Left cardiac atrium (tissue), 4 donors: ENCODE data around the gene HSP90AA1. TPM values are rescaled to one million over a fixed set of nuclear protein-coding genes. Genes with fewer than 3 reads are reported as not detected.
"Not testable (repeated sequence)": the region's sequence is repeated elsewhere in the genome, so short reads cannot be mapped to it uniquely, and the experiment has no call there.

Experiments used
- ATAC-seq, 2 donors: fragments of 200-7000 bp; cut with Tn5 transposase; one replicate each; pipeline ENCODE4 v1.9.1; 2020; ENCODE audit warnings: mild to moderate bottlenecking in 2 of 2, moderate library complexity in 2 of 2
- DNase-seq: peaks from one replicate; pipeline ENCODE4 v3.0.0-alpha.2; 2020
- intact Hi-C, 2 donors: fragments of 100-400 bp; cut with DNase I; formaldehyde crosslinking; loops; one replicate each; pipeline versions ENCODE4 v1.14.1 to v1.15.1; 2022 to 2023
- total RNA-seq, 2 donors: library from RNA; stranded (reverse); fragmentation: NEBNext Ultra II Directional; extraction: Animal tissue kit (Norgen Biotek cat#: 25700); gene quantifications; one replicate each; pipeline ENCODE4 v1.2.1, GENCODE V29; 2021
- donor health status: DM: no; HTN: yes; CAD: no.
- donor health status: DM: no; HTN: yes; CAD: no; lungs with severe emphysema.
- donor health status: DM: yes; HTN: yes; CAD: no.
- donor health status: Dilated cardiomyopathy.

The HSP90AA1 gene
- total RNA-seq, 2 donors from 2014 or later: 395 to 505 TPM

DNA sequence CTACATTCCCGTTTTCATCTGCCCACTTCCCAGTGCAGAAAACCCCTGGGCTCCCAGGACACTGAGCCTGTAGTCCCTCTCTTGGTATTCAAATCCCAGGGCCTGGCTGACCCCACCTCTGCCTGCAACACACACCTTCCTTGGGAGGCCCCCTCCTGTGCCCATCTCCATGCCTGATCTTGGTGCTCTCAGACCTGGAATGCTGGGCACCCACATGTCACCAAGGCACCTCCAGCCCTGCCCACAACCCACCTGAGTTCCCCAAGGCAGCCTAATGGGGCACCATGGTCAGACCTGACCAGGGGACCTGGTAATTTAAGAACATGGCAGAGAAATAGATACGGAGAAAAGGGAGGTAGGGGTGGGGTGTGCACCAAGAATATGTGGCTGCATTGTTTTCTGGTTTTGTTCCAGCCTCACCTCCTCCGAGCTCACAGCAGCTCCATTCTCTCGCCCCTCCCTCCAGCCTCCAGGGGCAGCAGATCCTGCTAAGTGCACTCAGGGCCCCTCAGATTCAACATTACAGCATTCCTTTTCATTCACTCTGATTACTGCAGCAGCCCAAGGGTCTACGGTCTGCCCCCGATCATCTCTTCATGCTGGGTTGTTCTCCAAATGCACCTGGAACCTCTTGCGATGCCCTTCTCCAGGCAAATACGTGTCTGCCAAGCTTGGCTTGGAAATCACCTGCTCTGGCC lies 9.2 kb upstream of the HSP90AA1 start:
- intact Hi-C loops: loop anchor here in 1 of 2 donors (5.0 kb wide), 3 partner anchors 34 to 134 kb away; partner anchors contain the start of gene DYNC1H1
- DNase-seq (no peak), ATAC-seq (peak; percentile 16 to 17)

DNA sequence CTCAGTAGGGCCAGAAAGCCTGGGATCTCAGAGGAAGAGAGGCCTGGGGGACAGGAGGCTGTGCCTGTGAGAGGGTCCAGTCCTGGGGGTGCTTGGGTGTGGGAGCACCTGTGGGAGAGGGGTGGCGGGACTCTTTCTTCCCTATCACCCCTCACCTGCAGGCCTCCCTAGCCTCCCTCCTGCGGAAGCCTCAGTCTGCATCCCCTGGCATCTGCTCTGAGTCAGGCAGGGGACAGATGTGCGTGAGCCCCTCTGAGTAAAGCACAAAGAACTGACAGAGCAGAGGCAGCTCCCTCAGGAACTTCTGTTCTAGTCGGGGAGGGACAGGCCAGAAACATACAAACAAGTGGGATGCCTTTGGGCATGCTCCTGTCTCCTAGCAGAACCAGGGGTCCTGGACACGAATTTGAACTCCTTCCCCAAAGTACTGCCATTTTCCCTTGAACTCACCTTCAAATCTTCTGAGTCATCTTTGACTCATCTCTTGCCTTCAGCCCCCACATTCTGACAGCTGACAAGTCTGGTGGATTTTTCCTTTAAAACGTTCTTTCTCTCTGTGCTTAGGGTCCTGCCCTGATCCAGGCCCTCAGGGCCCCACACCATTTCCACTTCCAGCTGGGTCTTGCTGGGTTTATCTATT lies 8.5 kb upstream of the HSP90AA1 start:
- intact Hi-C loops: loop anchor here in 1 of 2 donors (5.0 kb wide), 3 partner anchors 33 to 133 kb away; partner anchors contain the start of gene DYNC1H1

DNA sequence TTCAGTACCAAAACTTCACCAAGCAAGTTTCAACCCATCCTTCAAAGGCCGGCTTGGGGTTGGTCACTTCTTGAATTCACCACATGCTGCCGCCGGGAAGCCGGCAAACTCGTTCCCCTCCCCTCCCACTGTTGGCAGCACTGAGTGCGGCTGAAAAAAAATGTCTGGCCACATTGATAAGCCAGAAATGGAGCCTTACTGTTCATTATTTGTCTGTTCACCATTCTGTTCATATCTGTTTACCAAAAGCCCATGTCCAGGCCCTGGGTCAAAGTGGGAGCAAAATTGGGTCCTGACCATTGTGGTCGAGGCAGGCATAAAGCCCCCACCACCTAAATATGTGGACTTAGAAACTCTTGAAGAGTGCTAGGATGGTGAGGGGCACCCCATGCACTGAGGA lies 7.3 kb upstream of the HSP90AA1 start:
- ATAC-seq (no peak), DNase-seq (no peak)
- intact Hi-C loops: no loop called here

More for the DNA sequence above, 8.5 kb upstream of the HSP90AA1 start:
- no peak for DNase-seq
- peak in 1 of 2 donors; percentile 38 for ATAC-seq

DNA sequence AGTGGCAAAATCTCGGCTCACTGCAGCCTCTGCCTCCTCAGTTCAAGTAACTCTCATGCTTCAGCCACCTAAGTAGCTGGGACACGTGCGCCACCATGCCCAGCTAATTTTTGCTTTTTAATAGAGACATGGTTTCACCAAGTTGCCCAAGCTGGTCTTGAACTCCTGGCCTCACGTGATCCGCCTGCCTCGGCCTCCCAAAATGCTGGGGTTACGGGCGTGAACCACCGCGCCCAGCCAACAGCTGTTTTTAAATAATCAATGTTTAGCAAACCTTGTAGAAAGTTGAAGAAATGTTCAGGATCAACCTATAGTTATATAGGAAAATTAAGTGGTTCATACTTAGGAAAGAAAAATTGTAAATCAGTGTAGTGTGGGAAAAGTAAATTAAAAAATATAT lies 6.0 kb upstream of the HSP90AA1 start:
- no peak for DNase-seq
- intact Hi-C loops: no loop called here

DNA sequence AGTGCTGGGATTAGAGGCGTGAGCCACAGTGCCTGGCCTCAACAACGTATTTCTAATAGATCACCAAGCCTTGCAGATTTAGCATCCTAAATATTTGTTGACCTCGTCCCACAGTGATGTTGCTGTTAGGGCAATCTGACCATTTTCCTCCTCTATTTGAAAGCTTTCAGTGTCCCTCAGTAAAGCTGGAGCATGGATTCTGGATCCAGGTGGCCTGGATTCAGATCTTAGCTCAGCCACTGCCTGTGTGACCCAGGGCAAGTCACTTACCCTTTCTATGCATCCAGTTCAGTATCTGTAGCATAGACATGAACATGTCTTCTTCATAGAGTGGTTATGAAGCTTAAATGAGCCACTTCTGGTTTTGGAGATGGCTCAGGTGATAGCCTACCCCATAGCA lies 3.9 kb upstream of the HSP90AA1 start:
- intact Hi-C loops: no loop called here
- ATAC-seq: no peak

More for the DNA sequence above, 6.0 kb upstream of the HSP90AA1 start:
- no peak for ATAC-seq

DNA sequence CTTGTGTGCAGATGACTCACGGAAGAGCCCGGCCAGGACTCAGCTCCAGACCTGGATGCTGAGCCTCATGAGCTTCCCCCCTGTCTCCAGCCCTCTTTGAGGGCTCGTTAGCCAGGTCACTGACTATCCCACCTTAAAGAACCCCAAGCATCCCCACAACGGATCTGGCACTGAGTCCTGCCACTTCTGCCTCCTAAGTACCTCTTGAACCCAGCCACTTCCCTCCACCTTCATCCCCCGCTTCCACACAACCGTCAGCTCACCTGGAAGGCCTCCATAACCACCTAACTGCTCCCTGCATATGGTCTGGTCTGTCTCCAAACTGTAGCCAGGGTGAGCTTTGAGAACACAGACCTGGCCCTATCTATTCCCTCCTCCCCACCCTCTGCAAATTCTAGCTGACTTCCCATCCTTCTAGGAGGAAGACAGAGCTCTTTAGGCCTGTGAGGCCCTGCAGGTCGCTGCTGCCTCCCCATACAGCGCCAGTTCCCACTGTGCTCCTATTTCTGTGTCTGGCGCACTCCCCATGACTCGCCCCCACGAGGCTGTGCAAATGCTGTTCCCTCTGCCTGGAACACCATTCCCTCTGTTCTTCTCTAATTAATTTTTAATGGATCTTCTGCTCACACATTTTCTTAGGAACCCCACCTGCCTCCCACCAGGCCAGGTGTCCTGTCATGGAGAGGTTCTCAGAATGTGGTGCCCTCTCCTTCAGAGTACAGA lies 2.9 kb upstream of the HSP90AA1 start:
- ATAC-seq: no peak
- intact Hi-C loops: loop anchor here in 1 of 2 donors (5.0 kb wide), 2 partner anchors 117 to 228 kb away; partner anchors contain the start of gene ZNF839
- no peak for DNase-seq

More for the DNA sequence above, 3.9 kb upstream of the HSP90AA1 start:
- no peak for DNase-seq

DNA sequence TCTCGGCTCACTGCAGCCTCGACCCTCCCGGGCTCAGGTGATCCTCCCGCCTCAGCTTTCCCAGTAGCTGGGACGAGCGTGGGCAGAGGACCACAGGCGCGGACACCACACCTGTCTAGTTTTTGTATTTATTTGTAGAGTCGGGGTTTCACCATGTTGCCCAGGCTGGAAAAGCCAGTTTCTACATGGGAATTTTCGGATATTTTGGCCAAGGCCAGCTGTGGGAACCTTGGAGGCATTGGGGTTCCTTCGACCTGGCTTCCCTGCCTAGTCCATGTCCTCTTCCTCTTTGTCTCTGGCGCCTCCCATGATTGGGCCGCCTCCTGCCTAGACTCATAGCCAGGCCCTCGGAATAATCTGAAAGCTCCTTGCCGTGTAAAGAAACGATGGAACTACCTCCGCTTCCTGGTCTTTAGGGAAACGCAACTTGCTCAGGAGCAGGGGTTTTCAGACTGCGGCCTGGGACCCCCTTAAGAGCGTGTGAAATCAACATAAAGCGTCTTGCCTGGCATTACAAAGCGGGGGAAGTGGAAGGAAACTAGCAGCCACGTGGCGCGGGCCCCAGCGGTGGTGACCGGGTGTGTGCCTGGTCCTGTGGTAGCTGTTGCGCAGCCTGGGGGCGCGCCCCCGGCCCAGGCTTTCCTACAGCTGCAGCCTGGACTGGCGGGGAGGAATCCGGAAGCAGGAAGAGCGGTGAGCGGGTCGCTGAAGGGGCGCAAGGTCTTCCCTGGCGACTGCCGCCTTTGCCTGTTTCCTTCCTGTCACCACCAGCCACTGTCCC lies 1.4 kb upstream of the HSP90AA1 start:
- peak in 1 of 2 donors; percentile 36 for ATAC-seq

DNA sequence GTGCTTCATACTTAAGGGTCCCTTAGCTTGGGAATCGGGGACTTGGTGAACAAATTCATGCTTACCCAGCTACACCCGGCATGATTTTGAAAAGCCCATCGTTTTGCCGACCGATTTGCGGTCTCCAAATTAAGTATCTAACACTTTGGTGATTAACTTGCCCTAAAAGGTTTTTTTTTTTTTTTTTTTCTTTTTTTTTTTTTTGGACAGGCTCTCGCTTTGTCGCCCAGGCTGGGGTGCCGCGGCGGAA lies 843 bp upstream of the HSP90AA1 start:
- intact Hi-C loops: loop anchor here in 1 of 2 donors (5.0 kb wide), 2 partner anchors 115 to 230 kb away; partner anchors contain the start of gene ZNF839
- no peak for ATAC-seq
- no peak for DNase-seq

More for the DNA sequence above, 1.4 kb upstream of the HSP90AA1 start:
- peak; percentile 65 for DNase-seq
- intact Hi-C loops: loop anchor here in 1 of 2 donors (5.0 kb wide), 2 partner anchors 116 to 229 kb away; partner anchors contain the start of gene ZNF839

DNA sequence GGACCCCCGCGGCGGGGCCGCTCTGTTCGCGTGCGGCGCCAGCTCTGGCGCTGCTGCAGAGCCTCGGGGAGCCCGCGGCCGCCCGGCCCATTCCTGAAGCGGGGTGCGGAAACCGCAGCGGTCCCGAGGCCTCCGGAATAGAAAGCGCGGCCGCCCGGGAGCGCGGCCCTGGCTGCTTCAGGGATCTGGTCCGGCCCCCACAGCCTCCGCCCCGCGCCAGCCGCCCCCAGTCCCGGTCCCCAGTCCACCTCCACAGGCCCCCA lies 204 bp downstream of the HSP90AA1 start:
- ATAC-seq (no peak), DNase-seq (no peak)
- intact Hi-C loops: loop anchor here in 1 of 2 donors (5.0 kb wide), 2 partner anchors 114 to 231 kb away; partner anchors contain the start of gene ZNF839

DNA sequence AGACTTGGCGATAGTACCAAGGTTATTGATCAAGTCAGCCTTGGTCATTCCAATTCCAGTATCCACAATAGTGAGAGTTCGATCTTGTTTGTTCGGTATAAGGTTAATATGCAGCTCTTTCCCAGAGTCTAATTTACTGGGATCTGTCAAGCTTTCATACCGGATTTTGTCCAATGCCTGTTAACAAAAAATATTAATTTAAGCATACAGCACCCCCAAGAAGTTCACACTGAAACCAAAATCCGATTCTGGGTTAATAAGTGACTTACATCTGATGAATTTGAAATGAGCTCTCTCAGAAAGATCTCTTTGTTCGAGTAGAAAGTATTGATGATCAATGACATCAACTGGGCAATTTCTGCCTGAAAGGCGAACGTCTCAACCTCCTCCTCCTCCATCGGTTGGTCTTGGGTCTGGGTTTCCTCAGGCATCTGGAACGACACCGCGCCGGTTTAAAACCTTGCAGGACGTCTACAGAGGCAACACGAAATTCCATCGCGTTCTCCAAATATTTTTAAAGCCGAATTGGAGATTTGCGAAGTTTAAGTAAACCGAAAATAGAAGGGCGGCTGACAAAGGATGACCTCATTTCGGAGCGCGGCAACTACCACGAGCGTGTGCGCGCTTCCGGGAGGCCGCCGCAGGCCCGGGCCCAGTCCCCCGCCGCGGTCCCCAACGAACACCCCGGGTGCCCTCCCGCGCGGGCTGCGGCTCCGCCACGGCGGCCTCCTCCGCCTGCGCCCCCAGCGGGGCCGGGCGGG lies 716 bp downstream of the HSP90AA1 start:
- intact Hi-C loops: loop anchor here in 1 of 2 donors (5.0 kb wide), 2 partner anchors 114 to 231 kb away; partner anchors contain the start of gene ZNF839
- peak; percentile 61 for DNase-seq
- ATAC-seq: peak; percentile 13 to 45

DNA sequence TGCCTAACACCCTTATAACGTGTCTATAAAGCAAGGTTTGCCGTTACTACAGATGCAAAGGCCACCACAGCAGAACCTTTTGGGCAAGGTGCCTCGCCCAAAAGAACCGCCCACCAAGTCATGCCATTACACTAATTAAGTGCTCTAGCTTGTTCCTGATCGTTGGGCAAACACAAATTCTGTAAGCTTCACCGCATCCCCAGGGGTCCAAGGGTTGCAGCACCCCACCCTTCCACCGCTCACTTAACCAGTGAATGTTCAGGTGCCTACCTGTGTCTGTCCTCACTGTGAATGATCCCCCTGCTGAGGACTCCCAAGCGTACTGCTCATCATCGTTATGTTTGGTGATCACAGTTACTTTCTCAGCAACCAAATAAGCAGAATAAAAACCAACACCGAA lies 1.4 kb downstream of the HSP90AA1 start:
- ATAC-seq (no peak), DNase-seq (no peak)
- intact Hi-C loops: loop anchor here in 1 of 2 donors (5.0 kb wide), 2 partner anchors 113 to 232 kb away; partner anchors contain the start of gene ZNF839

DNA sequence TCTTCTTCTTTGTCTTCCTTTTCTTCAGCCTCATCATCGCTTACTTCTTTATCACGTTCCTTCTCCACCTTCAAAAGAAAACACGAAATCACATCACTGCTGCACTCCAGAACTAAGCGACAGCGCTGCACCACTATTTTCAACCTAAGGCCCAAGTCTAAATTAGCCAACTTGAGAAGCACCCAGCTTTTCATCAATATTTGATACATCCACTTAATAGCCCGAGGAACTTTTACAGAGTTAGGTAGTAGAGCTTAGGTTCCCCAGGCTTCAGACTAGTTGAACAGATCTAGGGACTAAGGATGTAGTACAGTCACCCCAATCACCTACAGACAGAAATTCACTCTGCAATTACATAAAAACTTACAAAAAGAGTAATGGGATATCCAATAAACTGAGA lies 1.9 kb downstream of the HSP90AA1 start:
- intact Hi-C loops: loop anchor here in 1 of 2 donors (5.0 kb wide), 2 partner anchors 113 to 232 kb away; partner anchors contain the start of gene ZNF839
- ATAC-seq (no peak), DNase-seq (no peak)

DNA sequence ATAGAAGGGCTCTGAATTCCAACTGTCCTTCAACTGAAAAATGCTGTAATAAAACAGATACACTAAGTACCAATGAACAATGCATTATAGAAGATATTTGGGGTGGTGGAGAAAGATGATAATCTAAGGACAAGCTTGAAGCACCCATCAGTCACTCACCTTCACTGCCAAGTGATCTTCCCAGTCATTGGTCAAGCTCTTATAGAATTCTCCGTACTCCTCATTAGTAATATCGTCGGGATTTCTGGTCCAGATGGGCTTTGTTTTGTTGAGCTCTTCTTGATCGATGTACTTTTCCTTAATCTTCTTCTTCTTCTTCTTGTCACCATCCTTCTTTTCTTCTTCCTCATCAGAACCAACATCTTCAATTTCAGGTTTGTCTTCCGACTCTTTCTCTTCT lies 2.3 kb downstream of the HSP90AA1 start:
- DNase-seq, ATAC-seq, intact Hi-C loops: not testable (repeated sequence)

DNA sequence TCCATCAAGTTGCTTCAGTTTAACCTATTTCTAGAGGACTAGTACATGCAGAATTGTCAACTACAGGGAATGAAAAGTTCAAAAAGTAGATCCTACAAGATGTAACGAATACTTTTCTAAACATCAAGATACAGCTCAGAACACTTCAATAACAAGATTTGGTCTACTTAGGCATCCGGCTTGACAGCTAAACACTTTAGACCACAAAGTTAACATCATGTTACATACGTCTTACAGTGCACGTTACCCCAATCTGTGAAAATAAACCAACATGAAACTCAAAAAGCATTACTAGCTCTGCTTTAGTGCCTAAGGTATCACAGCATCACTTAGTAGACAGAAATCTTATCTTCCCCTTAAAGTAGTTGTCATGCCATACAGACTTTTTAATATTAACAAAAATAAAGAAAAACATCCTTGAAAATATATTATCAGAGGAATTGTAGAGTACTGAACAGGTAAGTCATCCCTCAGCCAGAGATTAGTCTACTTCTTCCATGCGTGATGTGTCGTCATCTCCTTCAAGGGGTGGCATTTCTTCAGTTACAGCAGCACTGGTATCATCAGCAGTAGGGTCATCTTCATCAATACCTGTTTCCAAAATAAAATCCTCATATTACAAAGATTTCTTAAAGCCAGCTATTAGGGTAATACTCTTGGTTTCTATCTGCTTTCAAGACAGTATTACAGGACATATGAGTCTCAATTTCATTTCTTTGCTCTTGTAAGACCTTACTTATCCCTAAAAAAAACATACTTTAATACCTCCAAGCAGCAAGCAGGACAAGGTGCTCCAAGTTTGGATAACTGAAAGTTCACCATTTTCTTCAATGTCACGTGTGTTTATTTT lies 5.4 kb downstream of the HSP90AA1 start:
- DNase-seq: no peak
- intact Hi-C loops: no loop called here
- ATAC-seq: no peak

DNA sequence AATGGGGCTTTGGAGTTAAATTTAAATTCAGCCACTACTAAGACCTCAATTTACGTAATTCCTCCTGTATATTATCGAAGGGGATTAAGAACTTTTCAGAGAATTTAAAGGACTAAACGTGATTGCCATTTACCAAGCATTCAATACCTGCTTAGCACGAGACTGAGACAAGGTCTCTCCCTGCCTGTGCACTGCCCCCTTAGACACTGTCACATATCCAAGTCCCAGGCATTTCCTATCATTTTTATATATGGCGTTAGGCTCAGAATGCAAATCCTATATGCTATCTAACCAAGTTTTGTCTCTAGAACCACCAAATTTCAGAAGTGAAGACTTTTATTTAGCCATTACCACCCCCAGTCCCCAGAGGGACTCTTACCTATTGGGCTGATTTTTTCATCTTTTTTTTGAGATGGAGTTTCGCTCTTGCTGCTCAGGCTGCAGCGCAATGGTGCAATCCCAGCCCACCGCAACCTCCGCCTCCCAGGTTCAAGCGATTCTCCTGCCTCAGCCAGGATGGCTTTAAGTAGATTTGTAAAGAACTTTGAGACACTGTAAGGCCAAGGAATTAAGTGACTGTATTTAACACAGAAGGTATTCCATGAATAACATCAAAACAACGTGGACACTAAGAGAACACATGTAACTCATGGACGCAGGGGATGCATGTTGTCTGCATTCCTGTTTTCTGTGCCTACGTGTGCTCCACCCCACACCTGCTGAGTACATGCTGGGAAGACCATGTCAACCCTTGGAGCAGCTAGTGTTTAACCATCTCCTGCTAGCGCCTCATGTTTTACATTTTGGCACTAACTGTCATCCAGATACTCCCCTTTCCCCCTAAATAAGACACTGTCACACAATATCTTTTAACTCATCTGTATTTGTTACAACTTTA lies 6.4 kb downstream of the HSP90AA1 start:
- DNase-seq (no peak), ATAC-seq (no peak)
- intact Hi-C loops: no loop called here

DNA sequence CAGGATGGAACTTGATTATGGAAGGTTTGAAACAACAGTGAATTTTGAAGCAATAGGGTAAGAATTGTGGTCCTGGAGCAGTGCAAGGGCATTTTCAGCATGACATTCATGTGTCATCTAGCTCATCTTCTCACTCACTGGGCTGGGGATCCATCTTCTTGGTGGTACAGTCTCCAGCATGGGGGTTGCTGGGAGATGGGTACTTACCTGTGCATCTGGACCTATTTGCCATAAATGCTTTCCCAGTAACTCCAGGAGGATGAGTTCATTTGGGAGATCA lies 7.2 kb downstream of the HSP90AA1 start:
- ATAC-seq: no peak
- intact Hi-C loops: no loop called here
- DNase-seq: no peak
